GM18498 (cell line): ENCODE measurements around the gene PIM2.
A peak's percentile ranks its signal among the peaks of the same experiment; 100 is the strongest.

Source experiments
- ATAC-seq: cut with Tn5 transposase; IDR thresholded peaks from one replicate; pipeline ENCODE4 v1.9.1; 2021; ENCODE audit warnings: mild to moderate bottlenecking, moderate library complexity; ENCODE audit not compliant: unreplicated experiment

Gene PIM2

DNA sequence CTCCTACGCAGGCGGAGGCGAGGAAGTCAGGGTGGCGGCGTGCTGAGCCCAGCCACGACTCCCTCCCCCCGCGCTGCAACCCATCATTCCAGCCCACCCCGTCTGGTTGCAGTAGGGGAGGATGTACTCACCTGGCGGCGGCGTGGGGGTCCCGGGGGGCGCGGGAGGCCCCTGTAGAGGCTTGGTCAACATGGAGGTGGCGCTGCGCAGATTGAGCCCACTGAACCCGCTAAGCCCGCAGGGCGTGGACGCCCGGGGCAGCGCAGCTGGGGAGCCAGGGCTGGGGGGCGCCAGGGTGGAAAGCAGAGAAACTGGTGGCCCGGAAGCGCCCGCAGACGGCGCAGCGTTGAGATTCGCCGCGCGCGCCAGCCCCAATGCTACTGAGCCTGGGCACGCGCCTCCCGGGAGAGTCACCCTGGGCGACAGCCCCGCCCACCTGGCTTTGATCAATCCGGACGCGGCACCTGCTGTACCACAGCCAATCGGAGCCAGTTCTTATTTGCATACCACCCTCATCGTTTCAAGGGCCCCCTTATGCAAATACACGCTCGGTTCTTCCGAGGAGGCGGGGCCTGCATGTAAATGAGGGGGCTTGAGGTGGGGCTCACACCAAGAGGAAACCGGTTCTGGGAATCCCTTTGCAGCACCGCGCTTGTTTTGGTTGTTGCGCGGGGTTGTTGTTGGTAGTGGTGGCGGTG lies at the start of gene PIM2:
Gene PIM2, minus strand, starts transcription at position 382 of the 698 bp plus-strand sequence. Its CDS starts 190 bp downstream, at position 192.
- ATAC-seq, result peak; percentile 80

GRCh38 chrX:48968377-48968776 lies 49.6 kb upstream of the PIM2 start:
- no peak for ATAC-seq

DNA sequence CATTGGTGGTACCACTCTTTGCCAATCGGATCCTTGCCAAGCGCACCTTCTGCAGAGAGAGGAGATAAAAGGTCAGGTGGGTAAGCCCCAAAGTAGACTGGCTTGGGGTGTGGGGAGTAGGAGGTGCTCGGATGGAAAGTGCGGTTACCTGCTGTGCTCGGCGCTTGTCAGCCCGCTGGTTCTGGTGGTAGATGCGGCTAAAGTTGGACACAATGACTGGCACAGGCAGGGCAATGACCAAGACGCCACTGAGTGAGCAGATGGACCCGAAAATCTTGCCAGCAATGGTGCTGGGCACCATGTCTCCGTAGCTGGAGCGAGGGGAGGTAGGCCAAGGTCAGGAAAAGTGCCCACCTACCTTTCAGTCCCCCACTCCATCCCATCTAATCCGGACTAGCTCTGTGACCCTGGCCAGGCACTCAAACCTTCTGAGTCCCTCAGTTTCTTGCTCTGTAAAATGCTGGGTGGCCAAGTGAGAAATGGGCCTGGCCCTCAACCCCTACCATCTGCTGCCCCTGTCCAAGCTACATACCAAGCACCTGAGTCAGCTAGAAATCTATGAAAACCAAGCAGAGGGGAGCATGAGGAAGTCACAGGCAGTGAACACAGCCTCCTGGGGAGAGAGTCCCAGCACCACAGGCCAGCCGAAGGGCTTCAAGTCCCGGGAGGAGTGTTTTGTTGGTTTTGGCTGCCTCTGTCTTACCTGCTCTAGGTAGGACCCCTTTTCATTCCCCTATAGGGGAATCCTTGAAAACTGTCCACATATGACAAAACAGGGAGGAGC lies 48.2 kb upstream of the PIM2 start:
- ATAC-seq, result no peak

- ATAC-seq, result no peak
These were observed 47.1 kb upstream of the PIM2 start for GRCh38 chrX:48965959-48966358.

DNA sequence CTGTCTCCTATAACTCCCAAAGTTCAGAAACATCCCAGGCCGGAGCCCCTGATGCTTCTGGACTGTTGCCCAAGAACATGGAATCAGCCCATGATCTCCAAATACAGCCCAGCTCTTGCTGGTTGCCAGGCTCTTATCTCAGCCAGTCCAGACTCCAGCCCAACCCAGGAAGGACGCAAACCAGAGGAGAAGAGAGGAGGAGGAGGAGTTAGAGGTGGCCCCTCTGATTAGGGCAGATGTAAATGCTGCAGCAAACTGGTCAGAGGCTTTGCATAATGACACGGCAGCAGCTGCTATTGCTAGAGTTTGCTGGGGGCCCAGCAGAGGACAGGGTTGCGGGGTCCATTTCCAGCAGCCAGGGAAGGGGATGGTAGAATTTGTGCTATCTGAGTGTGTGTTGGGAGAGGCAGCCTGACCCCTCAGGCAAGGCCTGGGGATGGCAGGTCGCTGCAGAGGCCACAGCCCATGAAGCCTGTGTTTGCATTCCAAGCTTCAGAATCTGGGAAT lies 42.8 kb upstream of the PIM2 start:
- ATAC-seq, result no peak

GRCh38 chrX:48960291-48960690 lies 41.5 kb upstream of the PIM2 start:
- ATAC-seq, result no peak

- no peak for ATAC-seq
These were observed 39.8 kb upstream of the PIM2 start for GRCh38 chrX:48958635-48959094.

DNA sequence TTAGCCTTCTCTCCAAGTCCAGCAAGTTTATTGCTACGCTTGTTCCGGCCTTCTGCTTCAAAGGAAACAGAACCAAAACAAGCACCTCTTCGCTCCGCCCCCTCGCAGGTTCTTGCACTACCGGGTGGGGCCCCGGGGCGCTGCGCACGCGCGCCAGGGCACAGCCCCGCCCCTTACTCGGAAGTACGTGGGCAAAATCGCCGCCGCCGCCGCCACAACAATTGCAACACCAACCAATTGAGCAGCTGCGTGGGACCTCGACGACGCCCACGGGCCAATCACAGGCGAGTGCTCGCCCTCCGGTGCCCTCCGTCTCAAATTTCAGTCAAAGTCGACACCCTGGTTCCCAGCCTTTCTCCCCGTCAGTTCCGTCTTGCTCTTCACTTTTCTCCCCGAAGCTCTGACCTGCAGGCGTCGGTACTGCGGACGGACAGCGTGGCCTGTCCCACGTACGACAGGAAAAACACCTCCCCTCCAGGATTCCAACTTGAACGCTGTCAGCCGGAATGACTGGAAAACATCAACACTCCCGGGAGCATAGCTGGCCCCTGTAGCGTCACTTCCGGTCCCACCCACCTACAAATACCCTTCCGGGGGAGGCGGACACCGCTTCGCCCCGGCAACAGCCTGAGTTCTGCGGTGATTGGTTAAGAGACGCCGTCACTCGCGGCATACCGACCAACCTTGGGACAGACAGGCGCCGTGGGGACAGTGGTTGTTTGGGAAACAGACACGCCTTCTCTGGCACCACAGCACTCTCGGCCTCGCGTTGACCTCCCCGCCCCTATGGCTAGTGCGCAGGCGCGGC lies 39.2 kb upstream of the PIM2 start:
- peak; percentile 88 for ATAC-seq

DNA sequence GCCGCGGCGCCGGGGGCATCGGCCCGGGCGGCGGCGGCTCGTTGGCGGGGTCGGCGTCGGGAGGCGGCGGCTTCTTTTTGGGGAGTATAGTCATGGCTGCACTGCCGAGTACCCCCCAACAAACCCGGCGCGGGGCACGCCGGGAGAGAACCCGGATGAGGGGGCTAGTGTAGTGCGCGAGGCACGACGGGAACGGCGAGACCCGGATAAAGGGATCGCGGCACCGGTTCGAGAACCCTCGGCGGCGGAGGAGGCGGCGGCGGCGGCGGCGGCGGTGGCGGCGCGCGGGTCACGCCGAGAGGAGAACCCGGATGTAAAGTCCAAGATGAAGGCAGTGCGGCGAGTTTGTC lies 38.6 kb upstream of the PIM2 start, which contains the start of gene OTUD5:
Gene OTUD5, minus strand, starts transcription at position 131 of the 350 bp plus-strand sequence. Its CDS starts 37 bp downstream, at position 94.
- ATAC-seq, result peak; percentile 39

DNA sequence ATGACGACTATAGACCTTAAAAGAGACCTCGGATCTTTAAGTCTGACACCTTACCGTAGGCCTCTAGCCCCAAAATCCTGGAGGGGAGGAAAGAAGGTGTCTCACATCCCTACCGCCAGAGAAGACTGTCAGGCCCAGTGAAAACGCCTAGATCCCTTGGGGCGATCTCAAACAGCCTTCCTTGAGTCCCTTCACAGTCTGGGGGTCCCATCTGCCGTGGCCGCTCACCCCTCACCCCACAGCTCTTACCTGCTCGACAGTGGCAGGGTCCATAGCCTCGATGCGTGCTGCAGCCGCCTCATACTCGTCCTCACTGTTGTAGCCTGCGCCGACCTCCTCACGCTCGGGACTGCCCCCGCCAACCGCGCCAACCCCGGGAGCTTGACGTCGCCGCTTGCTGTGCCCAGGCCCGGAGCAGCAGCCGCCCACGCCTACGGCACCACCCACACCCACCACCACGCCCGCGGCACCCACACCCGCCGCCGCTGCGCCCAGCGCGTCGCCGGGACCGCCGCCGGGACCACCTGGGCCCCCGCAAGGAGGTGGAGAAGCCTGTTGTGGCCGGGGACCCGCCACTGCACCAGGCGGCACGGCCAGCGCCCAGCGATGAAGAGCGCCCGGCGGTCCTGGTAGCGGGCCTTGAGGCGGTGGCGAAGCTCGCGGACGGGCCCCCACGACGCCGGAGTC lies 38.0 kb upstream of the PIM2 start:
- ATAC-seq, result peak; percentile 2

GRCh38 chrX:48948589-48948988 lies 29.8 kb upstream of the PIM2 start:
- ATAC-seq, result no peak

DNA sequence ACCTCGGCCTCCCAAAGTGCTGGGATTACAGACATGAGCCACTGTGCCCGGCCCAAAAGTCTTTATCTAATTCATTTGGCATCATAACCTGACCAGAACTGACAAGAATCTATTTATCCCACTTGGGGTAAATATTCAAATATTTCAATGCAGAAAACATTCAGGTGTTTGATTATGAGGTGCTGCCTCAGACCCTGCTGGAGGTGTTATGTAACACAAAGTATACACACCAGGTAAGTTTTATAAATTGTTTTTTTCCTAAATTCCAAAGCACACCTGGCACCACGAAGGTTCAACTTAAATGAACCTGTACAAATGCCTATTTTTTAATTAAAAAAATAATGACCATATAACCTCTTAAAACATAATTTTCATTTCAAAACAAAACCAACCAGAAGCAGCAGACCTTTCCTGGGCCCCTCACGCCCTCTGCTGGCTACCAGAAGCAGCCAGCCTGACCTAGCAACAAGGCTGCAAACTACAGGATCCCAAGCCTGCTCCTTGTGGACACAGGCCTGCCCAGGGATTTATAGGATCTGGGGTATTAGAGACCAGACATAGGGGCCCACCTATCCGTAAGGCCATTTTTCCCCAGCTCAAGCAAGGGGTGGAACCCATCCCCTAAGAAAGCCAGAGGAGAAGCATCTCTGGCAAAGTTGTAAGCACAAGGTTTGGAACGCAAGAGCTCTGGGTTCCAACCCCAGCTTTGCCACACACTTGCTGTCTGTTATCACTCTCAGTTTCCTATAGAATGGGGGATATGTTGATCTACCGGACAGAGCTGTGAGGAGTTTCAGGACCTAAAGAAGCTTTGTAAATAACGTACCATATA lies 26.9 kb upstream of the PIM2 start:
- no peak for ATAC-seq

GRCh38 chrX:48942895-48943294 lies 24.1 kb upstream of the PIM2 start:
- ATAC-seq, result no peak

DNA sequence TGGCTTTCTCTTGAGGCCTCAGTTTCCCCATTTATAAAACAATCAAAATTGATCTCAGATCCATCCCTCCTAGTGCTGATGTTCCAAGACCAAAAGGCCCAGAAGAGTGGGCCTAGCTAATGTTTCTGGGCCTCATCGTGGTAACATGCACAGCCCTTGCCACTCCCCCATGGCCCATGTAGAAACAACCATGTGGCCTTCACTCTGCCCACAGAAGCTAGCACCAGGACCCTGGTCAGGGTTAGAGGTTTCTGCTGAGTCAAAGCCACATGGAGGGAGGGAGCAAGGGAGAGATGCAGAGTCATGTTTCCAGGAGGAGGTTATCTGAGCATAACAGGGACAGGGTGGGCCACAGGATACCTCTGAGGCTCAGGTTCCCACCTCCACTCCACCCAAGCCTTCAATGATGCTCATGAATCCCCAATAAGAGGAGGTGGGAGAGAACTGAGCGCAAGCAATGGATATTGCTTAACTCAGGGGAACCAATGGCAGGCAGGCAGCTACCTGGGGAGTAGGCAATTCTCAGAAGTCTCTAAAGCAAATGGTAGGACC lies 21.7 kb upstream of the PIM2 start:
- ATAC-seq, result no peak

DNA sequence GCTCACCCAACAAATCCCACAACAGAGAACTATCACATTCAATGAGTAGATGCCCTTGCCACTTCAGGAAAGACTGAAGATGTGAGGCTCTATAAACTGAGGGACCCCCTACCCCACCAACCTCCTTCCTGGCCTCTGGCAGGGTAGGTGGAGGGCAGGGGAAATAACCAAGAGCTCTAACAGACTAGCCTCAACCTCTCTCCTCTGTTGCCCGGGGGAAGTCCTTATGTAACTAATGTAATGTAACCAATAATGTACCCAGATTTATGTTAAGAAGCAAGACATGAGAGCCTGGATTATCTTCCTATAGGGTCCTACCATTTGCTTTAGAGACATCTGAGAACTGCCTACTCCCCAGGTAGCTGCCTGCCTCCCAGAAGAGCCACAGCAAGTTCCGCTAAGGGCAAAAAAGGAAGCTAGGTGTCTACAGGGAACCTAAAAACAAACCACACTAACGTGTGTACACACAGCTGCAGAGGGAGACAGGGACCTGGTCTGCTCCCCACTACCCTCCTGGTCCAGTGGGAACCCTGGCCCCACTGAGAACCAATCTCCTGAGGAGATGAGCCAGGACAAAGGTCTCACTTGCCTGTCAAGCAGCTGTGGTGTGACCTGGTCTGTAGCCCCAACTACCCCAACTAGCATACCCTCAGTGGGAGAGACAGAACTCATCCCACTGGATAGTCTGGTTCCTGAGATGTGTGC lies 20.9 kb upstream of the PIM2 start:
- peak; percentile 27 for ATAC-seq

DNA sequence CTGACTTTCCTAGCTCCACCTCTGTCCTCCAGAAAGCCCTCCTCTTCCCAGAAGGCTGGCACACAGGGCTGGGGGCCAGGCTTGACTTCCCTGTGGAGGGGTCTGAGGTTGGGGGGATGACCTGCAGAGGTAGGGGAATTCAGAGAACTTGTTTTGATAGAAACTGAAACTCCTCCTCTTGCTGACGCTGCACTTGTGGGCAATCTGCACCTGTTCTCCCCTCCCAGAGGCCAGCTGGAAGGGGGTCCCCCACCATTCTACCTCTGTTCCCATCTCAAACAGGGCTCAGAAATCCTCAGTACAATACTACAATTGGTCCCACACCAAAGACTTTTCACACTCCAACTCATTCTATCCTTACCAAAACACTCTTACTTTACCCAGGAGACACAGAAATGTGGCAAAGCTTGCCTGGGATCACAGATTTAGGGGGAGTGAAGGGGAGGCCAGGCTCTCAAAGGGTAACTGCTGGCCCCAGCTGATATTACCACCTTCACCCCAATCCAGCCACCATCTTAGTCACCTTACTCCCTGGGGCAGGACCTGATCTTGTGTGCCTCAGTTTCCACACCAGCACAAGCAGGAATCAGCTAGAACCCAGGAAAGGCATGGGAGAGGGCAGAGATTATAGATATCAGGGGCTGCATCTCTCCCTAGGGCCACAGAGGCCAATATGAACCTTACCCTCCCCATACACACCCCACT lies 20.0 kb upstream of the PIM2 start:
- ATAC-seq, result peak; percentile 53

DNA sequence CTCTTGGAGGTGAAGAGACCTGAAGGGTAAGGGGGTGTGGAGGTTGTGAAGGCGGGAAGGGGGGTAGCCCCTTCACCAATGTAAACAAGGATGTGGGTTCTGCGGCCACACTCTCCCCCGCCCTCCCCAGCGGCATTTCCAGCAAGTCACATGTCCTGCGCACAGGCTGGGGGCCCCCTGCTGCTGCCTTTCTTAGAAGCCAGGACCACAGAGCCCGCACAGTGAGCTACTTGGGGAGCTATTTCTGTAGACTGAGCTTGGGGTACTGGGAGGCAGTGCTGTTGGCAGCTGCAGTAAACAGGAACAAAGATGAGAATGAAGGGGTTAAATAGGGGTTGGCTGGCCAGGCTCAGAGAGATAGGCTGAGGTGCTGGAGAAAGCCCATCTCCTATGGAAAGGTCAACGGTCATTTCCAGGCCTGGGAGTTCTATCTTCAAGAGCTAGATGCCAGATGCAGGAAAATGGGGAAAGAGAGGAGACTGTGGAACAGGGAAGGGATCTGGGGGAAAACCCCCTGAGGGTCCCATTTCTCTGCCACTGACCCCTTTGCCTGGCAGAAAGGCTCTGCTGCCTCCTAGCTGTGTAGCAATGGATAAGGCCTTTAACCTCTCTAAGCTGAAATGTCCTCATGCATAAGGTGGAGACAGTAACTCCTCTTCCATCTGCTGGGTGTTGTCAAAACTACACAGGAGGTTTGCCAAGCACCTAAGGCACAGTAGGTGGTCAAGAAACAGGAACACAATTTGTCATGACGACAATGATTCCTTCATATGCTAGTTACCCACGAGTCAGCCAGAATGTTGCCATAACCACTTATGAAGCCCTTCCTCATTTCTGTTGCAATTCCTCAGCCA lies 18.5 kb upstream of the PIM2 start:
- peak; percentile 63 for ATAC-seq
